Measurements from ENCODE around the gene COL18A1. TPM values are rescaled to one million over a fixed set of nuclear protein-coding genes. Genes with fewer than 3 reads are reported as not detected.

COL18A1 gene
- total RNA-seq, 6 experiments from 2014 or later = 39.8 to 93.5 (median 86.8) TPM

- Mint-ChIP-seq H3K27me3 (ENCODE audit: insufficient read depth) (peaks cover 2% of the 10 kb centered on the region), H3K27ac (no peak overlapping the region), H3K4me1 (ENCODE audit: low read depth) (peaks cover 9% of the 10 kb centered on the region; the same call in 1 of the 2 replicates), H3K9me3 (peaks cover 40% of the 10 kb centered on the region), H3K36me3 (ENCODE audit: low read depth) (peaks cover 41% of the 10 kb centered on the region), H3K4me3 (no peak overlapping the region)
- DNase-seq = no peak
- no peak for TF ChIP-seq CTCF (IDR thresholded peaks at IDR 0.05)
Observed at GRCh38 chr21:45516671-45517151, 111.7 kb downstream of the COL18A1 start.

- Mint-ChIP-seq H3K27me3 (ENCODE audit: insufficient read depth) (peaks cover 2% of the 10 kb centered on the region), H3K36me3 (ENCODE audit: low read depth) (peaks cover 49% of the 10 kb centered on the region), H3K27ac (no peak overlapping the region), H3K4me1 (ENCODE audit: low read depth) (peaks cover 9% of the 10 kb centered on the region; the same call in 1 of the 2 replicates), H3K4me3 (no peak overlapping the region), H3K9me3 (peaks cover 41% of the 10 kb centered on the region)
- TF ChIP-seq CTCF (IDR thresholded peaks at IDR 0.05) = no peak
- DNase-seq = no peak
Observed at GRCh38 chr21:45517249-45518065, 112.5 kb downstream of the COL18A1 start.

GRCh38 chr21:45518742-45519141 lies 113.8 kb downstream of the COL18A1 start:
- Mint-ChIP-seq H3K4me1 (ENCODE audit: low read depth) (peaks cover 9% of the 10 kb centered on the region; the same call in 1 of the 2 replicates), H3K9me3 (peaks cover 41% of the 10 kb centered on the region), H3K36me3 (ENCODE audit: low read depth) (peaks cover 57% of the 10 kb centered on the region), H3K27ac (no peak overlapping the region), H3K4me3 (no peak overlapping the region; the same call in 1 of the 2 replicates), H3K27me3 (ENCODE audit: insufficient read depth) (peaks cover 2% of the 10 kb centered on the region)
- no peak for DNase-seq
- no peak for TF ChIP-seq CTCF (IDR thresholded peaks at IDR 0.05)

GRCh38 chr21:45519182-45519581 lies 114.2 kb downstream of the COL18A1 start:
- no peaks in the 10 kb centered on the region; the same call in 1 of the 2 replicates for H3K27me3 Mint-ChIP-seq (ENCODE audit: insufficient read depth)
- H3K9me3 Mint-ChIP-seq = peaks cover 41% of the 10 kb centered on the region
- H3K36me3 Mint-ChIP-seq (ENCODE audit: low read depth) = peaks cover 57% of the 10 kb centered on the region
- TF ChIP-seq CTCF (IDR thresholded peaks at IDR 0.05) = no peak
- no peak overlapping the region for H3K4me3 Mint-ChIP-seq
- H3K27ac Mint-ChIP-seq = no peak overlapping the region
- H3K4me1 Mint-ChIP-seq (ENCODE audit: low read depth) = peaks cover 9% of the 10 kb centered on the region; the same call in 1 of the 2 replicates
- DNase-seq = no peak

GRCh38 chr21:45521241-45521640 lies 116.3 kb downstream of the COL18A1 start:
- Mint-ChIP-seq H3K4me3 (no peak overlapping the region), H3K9me3 (peaks cover 41% of the 10 kb centered on the region), H3K36me3 (ENCODE audit: low read depth) (peaks cover 57% of the 10 kb centered on the region), H3K27ac (no peak overlapping the region), H3K27me3 (ENCODE audit: insufficient read depth) (no peaks in the 10 kb centered on the region), H3K4me1 (ENCODE audit: low read depth) (peaks cover 9% of the 10 kb centered on the region; the same call in 1 of the 2 replicates)
- DNase-seq = no peak
- no peak for TF ChIP-seq CTCF (IDR thresholded peaks at IDR 0.05)
